ENCODE results near the gene COLGALT1. TPM values are rescaled to one million over a fixed set of nuclear protein-coding genes. Genes with fewer than 3 reads are reported as not detected.

COLGALT1 gene
- total RNA-seq, 1 experiment from 2014 or later, result 48.5 TPM

- Histone ChIP-seq H4K5ac (ENCODE audit: insufficient read length, low read depth, low read length) (no peak overlapping the region), H3K56ac (ENCODE audit: insufficient read length, low read depth, low read length) (no peak overlapping the region), H2BK20ac (ENCODE audit: low read depth, low read length, poor library complexity, severe bottlenecking) (no peak overlapping the region), H3K4me2 (ENCODE audit: insufficient read depth, insufficient read length, low read length) (no peak overlapping the region), H4K20me1 (ENCODE audit: control insufficient read depth, insufficient read depth, insufficient read length) (no peaks in the 10 kb centered on the region), H3K23me2 (ENCODE audit: insufficient read length, low read depth, low read length, poor library complexity, severe bottlenecking) (no peaks in the 10 kb centered on the region), H2BK5ac (ENCODE audit: insufficient read length, low read length) (no peak overlapping the region), H2AFZ (ENCODE audit: low read length) (no peak overlapping the region), H3K27ac (ENCODE audit: insufficient read length, low read depth, low read length) (no peak overlapping the region), H3K4me1 (ENCODE audit: insufficient read depth, low read length) (no peaks in the 10 kb centered on the region), H3K18ac (ENCODE audit: insufficient read length, low read depth, low read length) (no peak overlapping the region), H3K9ac (ENCODE audit: extremely low read depth, insufficient read length, low read length) (no peak overlapping the region), H3K23ac (ENCODE audit: insufficient read length, low read depth, low read length) (no peak overlapping the region), H4K8ac (replicated peaks; ENCODE audit: insufficient read length, low read depth, low read length) (no peak overlapping the region), H3K4ac (ENCODE audit: low read depth, low read length) (no peak overlapping the region), H3T11ph (ENCODE audit: low read length) (no peak overlapping the region), H3K79me2 (ENCODE audit: insufficient read depth, low read length) (no peaks in the 10 kb centered on the region; the same call in 1 of the 2 replicates), H3K14ac (ENCODE audit: insufficient read depth, low read length) (no peak overlapping the region), H2BK120ac (ENCODE audit: low read depth, low read length, poor library complexity, severe bottlenecking) (no peak overlapping the region), H3K9me3 (ENCODE audit: control insufficient read depth, low read depth, low read length) (no peaks in the 10 kb centered on the region), H3K79me1 (ENCODE audit: insufficient read depth, low read depth, low read length, poor library complexity, severe bottlenecking) (no peaks in the 10 kb centered on the region), H4K91ac (ENCODE audit: insufficient read length, low read depth, low read length) (no peak overlapping the region), H3K27me3 (ENCODE audit: insufficient read depth, low read length) (no peaks in the 10 kb centered on the region), H2BK15ac (ENCODE audit: low read depth, low read length) (no peak overlapping the region), H2AK5ac (ENCODE audit: insufficient read length, low read length) (no peak overlapping the region), H2BK12ac (ENCODE audit: insufficient read length, low read depth, low read length) (no peak overlapping the region)
- peak overlapping the region in 1 of 3 experiments; percentile 50; a peak in 4 of 7 replicates for H3K27ac Mint-ChIP-seq
- TF ChIP-seq, protein P1, sequence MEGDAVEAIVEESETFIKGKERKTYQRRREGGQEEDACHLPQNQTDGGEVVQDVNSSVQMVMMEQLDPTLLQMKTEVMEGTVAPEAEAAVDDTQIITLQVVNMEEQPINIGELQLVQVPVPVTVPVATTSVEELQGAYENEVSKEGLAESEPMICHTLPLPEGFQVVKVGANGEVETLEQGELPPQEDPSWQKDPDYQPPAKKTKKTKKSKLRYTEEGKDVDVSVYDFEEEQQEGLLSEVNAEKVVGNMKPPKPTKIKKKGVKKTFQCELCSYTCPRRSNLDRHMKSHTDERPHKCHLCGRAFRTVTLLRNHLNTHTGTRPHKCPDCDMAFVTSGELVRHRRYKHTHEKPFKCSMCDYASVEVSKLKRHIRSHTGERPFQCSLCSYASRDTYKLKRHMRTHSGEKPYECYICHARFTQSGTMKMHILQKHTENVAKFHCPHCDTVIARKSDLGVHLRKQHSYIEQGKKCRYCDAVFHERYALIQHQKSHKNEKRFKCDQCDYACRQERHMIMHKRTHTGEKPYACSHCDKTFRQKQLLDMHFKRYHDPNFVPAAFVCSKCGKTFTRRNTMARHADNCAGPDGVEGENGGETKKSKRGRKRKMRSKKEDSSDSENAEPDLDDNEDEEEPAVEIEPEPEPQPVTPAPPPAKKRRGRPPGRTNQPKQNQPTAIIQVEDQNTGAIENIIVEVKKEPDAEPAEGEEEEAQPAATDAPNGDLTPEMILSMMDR (conservative IDR thresholded peaks at IDR 0.05), result no peak
- no peaks in the 10 kb centered on the region for H3K9me3 Mint-ChIP-seq
- no peak overlapping the region for H3K4me3 Mint-ChIP-seq
- no CpG with 5 or more reads among the region's 6 CpGs for WGBS (ENCODE audit: extremely low coverage, insufficient read length, low lambda C conversion rate)
- no peaks in the 10 kb centered on the region for H3K4me1 Mint-ChIP-seq
- DNase-seq, result no peak
- no peaks in the 10 kb centered on the region for H3K27me3 Mint-ChIP-seq (ENCODE audit: low read depth)
- H3K36me3 Mint-ChIP-seq (ENCODE audit: insufficient read depth in 1 of 3, low read depth in 3 of 3), result peaks cover 14 to 42% (median 41%) of the 10 kb centered on the region in 3 experiments; a peak in 6 of 7 replicates
These were observed 9.3 kb downstream of the COLGALT1 start for GRCh38 chr19:17564781-17565180.
